Measurements from ENCODE around the gene ABLIM3.

Gene ABLIM3

DNA sequence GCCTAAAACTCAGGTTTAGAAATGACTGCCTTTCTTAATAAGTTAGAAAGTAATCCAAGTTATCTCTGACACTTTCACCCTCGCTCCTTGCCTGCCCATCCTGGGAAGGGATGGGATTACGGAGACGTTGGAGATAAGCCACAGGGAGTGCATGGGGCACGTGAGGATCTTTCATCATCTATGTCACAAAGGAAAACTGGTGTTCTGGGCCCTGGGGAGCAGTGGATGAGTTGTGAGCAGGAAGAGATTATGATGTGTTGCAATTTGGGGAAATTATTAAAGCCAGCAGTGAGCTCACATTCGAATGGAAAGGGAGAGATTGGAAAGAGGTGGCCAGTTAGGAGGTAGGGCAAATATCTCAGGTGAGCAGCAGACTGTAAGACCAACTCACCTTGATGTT is 143.2 kb downstream of the ABLIM3 start:
- DNase-seq: no peak

DNA sequence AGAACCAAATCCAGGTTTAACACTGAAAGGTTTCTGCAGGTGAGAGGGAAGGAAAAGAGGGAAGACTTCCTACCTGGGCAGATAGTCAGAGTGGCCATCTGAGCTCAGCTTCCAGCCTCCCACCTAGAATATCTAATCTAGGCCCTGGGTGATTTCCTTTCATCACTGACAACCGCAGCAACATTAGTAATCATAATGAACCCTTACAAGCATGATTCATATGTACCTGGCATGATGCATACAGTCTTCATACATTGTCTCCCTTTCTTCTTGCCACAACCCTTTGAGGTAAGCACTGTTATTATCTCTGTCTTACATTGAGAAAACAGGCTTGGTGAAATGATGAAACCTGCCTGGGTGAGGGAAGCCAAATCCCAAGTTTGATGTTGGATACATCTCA is 143.9 kb downstream of the ABLIM3 start:
- no peak for DNase-seq

DNA sequence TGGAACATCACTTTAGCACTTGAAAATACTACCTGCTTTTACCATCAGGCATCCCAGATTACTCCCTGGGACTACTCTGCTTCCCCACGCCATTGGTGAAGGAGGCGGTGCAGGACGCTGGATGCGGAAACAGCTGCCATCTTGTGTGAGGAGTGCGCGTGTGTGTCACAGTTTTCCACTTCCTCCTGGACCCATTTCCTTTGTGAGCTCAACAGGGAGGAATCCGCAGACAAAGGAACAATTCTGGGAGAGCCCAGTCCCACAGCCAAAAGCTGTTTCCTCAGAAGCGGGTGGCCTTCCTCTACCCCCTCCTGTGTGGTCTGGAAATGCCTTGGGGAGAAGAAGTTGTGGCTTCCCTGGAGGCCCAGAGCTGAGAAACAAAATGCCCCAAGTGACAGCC is 147.1 kb downstream of the ABLIM3 start:
- DNase-seq: no peak

DNA sequence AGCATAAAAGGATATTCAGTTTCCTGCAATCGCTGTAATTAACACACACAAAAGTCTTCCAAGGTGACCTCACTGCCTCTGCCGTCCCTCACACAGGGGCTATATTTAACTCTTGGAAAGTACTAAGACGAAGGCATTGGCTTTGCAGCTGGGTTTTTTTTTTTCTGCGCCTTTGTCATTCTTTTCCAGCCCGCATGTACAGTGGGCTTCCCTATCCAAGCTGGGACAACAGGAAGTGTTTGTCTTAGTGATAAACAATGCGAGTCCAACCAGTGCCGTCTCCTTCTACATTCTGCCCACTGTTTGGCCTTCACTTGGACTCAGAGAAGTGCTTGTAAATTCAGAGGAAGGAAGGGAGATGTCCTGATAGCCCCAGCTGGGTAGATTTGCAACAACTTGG is 148.0 kb downstream of the ABLIM3 start:
- DNase-seq: no peak

DNA sequence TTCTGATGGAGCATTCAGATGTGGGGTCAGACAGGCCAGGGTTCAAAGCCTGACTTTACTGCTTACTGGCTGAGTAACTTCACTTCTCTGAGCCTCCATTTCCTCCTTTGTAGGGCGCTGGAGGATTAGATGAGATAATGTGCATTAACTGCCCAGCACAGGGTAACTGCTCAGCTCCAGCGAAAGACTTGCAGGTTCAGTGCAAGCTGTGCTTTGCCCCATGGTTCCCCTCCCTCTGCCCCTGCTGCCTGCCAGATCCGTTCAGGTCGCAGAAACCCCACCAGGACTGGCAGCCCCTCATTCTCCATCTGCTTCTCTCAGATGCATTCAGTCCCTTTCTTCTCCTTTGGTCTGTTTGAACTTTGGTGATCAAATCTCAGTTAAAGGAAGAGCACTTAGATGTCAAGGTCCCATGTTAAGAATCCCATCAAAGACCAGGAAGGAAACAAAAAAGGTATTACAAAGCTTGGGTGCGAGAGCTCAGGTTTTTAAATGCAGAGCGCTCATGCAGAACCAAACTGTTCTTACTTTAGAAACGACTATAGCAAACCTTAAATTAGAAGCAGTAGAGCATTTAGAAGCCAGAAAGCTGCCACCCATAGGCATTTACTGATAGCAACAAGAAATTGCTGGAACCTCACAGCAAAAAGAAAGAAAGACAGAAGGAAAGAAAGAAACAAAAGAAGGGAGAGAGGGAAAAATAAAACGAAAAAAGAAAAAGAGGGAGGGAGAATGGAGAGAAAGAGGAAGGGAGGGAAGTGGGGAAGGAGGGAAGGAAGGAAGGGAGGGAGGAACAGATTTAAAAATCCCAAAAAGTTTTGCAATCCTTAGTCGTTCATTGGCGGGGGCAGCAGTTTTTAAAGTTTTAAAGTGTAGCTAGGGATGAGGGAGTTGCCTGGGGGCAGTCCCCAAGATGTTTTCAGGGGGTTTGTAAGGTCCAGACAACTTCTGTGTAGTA is 153.9 kb downstream of the ABLIM3 start:
- no peak for DNase-seq

DNA sequence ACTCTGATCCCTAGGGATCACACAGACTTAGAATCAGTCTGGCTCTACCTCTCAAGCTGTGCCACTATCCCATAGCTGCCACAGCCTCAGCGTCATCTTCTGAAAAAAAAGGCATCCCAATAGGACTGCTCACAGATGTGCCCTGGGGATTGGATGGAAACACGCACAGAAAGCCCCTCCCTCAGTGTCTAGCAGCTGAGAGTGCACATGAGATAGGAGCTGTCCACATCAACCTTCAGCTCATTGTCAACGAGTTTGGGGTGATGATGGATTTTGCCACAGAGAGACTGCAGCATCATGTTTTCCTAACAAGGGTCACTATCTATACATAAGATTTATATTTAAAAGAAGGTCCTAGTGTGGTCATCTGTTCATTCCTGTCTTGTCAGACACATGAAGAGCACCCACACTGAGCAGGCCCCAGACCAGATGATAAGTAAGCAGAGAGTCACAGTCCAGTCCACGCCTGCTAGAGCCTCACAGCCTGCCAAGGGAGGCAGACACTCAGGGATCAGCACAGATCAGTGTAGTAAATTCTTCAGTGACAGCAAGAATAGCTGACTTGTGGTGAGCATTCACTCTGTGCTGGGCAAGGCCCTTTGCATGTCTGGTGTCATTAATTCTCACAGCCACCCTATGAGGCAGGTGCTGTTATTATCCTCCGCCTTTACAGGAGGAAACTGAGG is 156.2 kb downstream of the ABLIM3 start:
- no peak for DNase-seq

GRCh38 chr5:149298163-149298562 is 156.9 kb downstream of the ABLIM3 start:
- DNase-seq: no peak

GRCh38 chr5:149298842-149299404 is 157.6 kb downstream of the ABLIM3 start:
- DNase-seq: no peak

GRCh38 chr5:149299451-149300054 is 158.3 kb downstream of the ABLIM3 start:
- DNase-seq: no peak

GRCh38 chr5:149300441-149300840 is 159.1 kb downstream of the ABLIM3 start:
- no peak for DNase-seq

DNA sequence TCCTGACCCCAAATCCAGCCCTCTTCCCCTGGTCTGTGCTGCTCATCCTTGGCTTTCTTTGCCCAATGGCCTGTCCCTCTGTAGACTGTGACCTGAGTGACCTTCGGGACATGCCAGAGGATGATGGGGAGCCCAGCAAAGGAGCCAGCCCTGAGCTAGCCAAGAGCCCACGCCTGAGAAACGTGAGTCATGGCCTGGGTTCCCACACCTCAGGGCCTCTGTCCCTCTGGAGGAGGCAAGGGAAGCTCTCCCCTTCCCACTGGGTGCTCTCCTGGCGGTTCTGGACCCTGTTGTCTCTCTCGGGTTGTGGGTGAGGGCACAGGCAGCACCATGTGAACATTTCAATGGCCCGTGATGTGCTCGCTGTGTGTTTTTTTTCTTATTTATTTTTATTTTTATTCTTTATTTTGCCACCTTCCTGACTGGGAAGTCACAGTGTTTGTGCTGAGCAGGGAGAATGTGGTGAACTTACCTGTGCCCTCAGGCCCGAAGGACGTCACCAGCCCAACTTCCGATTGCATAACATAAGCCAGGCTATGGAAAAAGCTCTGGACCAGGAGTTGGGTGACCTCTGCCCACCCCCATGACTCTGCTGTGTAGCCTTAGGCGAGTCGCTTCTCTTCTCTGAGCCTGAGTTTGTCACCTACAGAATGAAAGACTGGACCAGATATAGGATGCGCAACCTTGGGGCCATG is 159.9 kb downstream of the ABLIM3 start:
- DNase-seq: no peak

GRCh38 chr5:149301744-149302380 is 160.6 kb downstream of the ABLIM3 start:
- DNase-seq: no peak

DNA sequence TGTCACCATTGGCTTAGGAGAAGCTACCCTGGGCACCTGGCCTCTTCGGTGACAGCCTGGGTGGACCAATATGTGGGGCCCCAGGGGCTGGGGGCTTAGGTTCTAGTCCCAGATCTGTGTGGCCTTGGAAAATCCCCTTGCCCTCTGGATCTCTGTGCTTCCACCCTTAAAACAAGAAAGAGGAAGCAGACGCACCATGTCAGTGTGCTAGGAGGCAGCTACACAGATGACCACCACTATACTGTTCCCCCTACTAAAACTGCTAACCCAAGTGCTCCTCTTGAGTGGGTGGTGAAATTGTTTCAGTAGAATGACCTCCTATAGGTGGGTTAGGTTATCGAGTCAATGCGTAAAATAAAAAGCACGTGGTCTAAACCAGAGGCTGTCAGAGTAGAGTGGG is 161.3 kb downstream of the ABLIM3 start:
- DNase-seq: no peak

DNA sequence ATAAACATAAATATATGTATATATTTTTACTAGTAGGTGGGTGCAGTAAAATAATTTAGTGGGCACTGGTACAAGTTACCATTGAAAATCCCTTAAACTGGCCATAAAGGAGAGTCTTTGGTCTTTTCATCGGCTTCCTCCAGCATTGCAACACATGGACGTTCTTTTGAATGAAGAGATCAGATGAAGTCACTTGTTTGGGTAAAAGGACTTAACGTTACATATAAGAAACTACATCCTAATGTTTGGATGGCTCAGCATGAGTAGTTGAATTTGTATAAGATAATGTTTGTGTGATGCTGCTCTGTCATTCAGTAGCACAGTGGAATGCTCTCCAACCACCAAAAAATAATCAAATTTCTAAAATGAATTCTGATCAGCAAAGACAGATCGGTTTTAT is 161.9 kb downstream of the ABLIM3 start:
- no peak for DNase-seq

DNA sequence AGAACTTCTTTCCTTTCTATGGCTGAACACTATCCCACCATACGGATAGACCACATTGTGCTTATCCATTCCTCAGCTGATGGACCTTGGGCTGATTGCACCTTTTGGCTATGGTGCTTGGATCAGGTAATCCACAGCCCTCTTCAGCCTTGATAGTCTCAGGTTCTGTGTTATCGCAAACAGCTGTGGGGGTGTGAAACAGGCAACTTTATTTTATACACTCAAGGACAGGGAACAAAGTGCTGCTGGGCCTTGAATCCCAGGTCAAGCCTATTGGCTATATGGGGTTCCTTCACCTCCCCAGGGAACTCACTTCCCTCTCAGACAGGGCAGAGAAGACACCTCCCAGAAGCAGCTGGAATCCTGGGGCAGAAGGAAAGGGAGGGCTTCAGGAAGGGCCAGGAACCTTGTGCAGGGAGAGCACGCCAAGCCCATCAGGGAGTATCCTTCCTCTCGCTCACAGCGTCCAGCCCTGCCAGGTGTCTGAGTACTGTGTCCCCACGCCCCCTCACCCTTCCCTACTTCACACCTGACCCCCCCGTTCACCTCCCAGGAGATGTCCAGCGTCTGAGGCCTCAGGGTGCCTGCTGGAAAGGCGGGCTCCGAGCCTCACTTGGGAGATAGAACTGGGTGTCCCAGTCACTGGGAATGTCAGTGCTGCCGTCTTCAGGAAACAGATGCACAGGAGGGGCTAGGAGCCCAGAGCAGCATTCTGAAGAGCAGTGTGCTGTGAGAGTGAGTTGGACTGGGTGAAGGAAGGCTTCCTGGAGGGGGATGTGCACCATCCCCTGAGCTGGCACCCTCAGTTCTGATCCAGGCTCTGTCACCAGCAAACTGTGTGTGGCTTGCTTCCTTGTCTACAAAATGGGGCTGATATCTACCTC is 163.1 kb downstream of the ABLIM3 start:
- no peak for DNase-seq

- no peak for DNase-seq
Observed at GRCh38 chr5:149309354-149309753, 168.1 kb downstream of the ABLIM3 start.

All from retina (tissue), 1 donor.